HG02938 (cell line): ENCODE results near the gene SHKBP1.
"Not testable (repeated sequence)": the region's sequence is repeated elsewhere in the genome, so short reads cannot be mapped to it uniquely, and the experiment has no call there.

Experiments
- ATAC-seq: cut with Tn5 transposase; IDR thresholded peaks from one replicate; pipeline ENCODE4 v1.9.1; 2021; ENCODE audit warnings: mild to moderate bottlenecking, moderate library complexity; ENCODE audit not compliant: unreplicated experiment

The SHKBP1 gene

GRCh38 chr19:40555978-40556689, 20.5 kb upstream of the SHKBP1 start:
- no peak for ATAC-seq

- ATAC-seq, result no peak
Observed at GRCh38 chr19:40556953-40557530, 19.6 kb upstream of the SHKBP1 start.

GRCh38 chr19:40559394-40559793, 17.3 kb upstream of the SHKBP1 start:
- no peak for ATAC-seq

- ATAC-seq, result no peak
Observed at GRCh38 chr19:40560092-40560507, 16.6 kb upstream of the SHKBP1 start.

- ATAC-seq, result no peak
Observed at GRCh38 chr19:40561947-40562346, 14.7 kb upstream of the SHKBP1 start.

- ATAC-seq, result not testable (repeated sequence)
Observed at GRCh38 chr19:40564535-40564934, 12.1 kb upstream of the SHKBP1 start.

- no peak for ATAC-seq
Observed at GRCh38 chr19:40565355-40565754, 11.3 kb upstream of the SHKBP1 start.

- no peak for ATAC-seq
Observed at GRCh38 chr19:40565910-40566495, 10.7 kb upstream of the SHKBP1 start.

- no peak for ATAC-seq
Observed at GRCh38 chr19:40567040-40567749, 9.5 kb upstream of the SHKBP1 start.

GRCh38 chr19:40567750-40568494, 8.8 kb upstream of the SHKBP1 start:
- ATAC-seq, result no peak

- ATAC-seq, result peak; percentile 83
Observed at GRCh38 chr19:40570313-40571004, 6.2 kb upstream of the SHKBP1 start.

- no peak for ATAC-seq
Observed at GRCh38 chr19:40571005-40571318, 5.7 kb upstream of the SHKBP1 start.

- no peak for ATAC-seq
Observed at GRCh38 chr19:40571831-40572495, 4.7 kb upstream of the SHKBP1 start.

- ATAC-seq, result no peak
Observed at GRCh38 chr19:40575326-40575725, 1.3 kb upstream of the SHKBP1 start.

- ATAC-seq, result peak; percentile 11
Observed at GRCh38 chr19:40576151-40576584, 505 bp upstream of the SHKBP1 start.

- ATAC-seq, result no peak
Observed at GRCh38 chr19:40578442-40578908, 1.8 kb downstream of the SHKBP1 start.

- ATAC-seq, result no peak
Observed at GRCh38 chr19:40580619-40581018, 3.9 kb downstream of the SHKBP1 start.

GRCh38 chr19:40581531-40581930, 4.9 kb downstream of the SHKBP1 start:
- ATAC-seq, result no peak

GRCh38 chr19:40582467-40582866, 5.8 kb downstream of the SHKBP1 start:
- ATAC-seq, result no peak

GRCh38 chr19:40583283-40583682, 6.6 kb downstream of the SHKBP1 start:
- no peak for ATAC-seq
